GM10266 (cell line): ENCODE results near the gene HPN.

Source experiments
- DNase-seq: peaks from one replicate; pipeline ENCODE4 v3.0.0; 2012; ENCODE audit errors: extremely low spot score
- CTCF ChIP-seq: IDR thresholded peaks from 2 replicates; pipeline ENCODE4 v1.5.1; 2012; ENCODE audit warnings: mild to moderate bottlenecking, low read depth; ENCODE audit not compliant: control insufficient read depth, insufficient read depth; ENCODE audit errors: missing control alignments

HPN gene

GRCh38 chr19:35079826-35080225 lies 38.3 kb downstream of the HPN start:
- no peak for TF ChIP-seq CTCF
- no peak for DNase-seq

GRCh38 chr19:35080613-35081170 lies 39.2 kb downstream of the HPN start:
- no peak for TF ChIP-seq CTCF
- DNase-seq = no peak

- no peak for TF ChIP-seq CTCF
- DNase-seq = no peak
Measured at GRCh38 chr19:35081201-35081600, 39.7 kb downstream of the HPN start.

DNA sequence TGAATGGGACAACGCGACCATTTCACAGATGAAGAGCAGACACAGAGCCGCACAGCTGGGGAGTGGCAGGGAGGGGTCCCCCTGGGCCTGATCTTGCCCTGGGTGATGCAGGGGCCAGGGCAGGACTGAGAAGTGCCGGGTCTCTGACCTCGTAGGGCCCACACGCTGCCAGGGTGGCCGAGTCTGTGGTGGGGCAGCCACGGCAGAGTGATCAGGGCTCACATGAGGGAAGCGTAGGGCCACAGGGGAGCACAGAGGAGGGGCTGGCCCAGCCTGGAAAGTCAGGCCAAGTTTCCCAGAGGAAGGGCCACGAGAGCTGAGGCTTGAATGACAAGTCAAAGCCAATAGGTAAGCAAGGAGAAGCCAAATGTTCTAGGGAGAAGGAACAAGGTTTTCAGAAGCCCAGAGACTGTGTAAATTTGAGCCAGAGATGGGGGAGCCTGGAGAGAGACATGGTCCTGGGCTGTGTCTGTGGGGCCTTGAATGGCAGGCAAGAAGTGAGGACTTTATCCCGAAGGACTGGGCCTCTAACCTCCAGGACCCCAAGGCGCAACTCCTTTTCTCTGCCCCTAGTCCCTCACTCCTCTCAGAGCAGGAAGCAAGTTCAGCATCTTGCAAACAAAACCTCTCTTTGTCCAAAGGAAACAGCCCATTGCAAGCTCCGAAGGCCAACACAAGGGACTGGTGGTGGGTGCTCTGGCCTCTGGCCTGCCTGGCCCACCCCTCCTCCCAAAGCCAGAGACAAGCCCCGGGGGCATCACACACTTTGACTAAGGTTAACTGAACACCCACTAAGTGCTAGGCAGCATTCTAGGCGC lies 42.4 kb downstream of the HPN start:
- TF ChIP-seq CTCF = no peak
- no peak for DNase-seq

DNA sequence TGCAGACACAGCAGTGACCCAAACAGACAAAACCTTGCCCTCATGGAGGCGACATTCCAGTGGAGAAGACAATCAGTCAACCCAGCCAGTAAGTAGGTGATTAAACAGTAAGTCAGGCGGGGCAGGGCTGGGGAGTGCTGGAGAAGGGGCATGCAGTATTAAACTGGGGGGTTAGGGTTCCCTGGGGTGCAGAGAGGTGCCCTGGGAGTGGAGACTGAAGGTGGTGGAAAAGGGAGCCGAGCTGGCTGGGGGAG lies 42.9 kb downstream of the HPN start:
- DNase-seq = no peak

DNA sequence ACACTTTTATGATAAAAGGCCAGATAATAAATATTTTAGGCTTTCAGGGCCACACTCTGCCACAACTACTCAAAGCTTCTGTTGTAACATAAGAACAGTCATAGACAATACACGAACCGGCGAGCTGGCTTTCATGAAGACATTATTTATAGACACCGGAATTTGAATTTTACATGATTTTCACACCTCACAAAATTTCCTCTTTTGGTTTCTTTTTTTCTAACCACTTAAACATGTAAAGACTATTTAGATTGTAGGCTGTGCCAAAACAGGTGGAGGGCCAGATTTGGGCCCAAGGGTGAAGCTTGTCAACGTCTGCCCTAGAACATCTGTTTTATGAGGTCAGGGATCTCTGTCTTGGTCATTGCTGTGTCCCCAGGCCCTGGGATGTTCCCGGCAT lies 44.4 kb downstream of the HPN start:
- peak; percentile 67 for DNase-seq
- TF ChIP-seq CTCF = no peak

More for the DNA sequence above, 42.9 kb downstream of the HPN start:
- no peak for TF ChIP-seq CTCF

GRCh38 chr19:35086455-35086854 lies 44.9 kb downstream of the HPN start:
- no peak for DNase-seq
- no peak for TF ChIP-seq CTCF
